Prostate gland (tissue), 2 donors: ENCODE results near the gene TNFRSF14.

Source experiments
- CTCF ChIP-seq, 4 experiments: fragments of 200-600 bp in 2 of 4; fragments of 450-650 bp in 2 of 4; sonication (generic) in 2 of 4; IDR thresholded peaks; 1 replicate in 3 of 4; 2 replicates in 1 of 4; pipeline ENCODE4 v1.5.1; 2016 to 2019; ENCODE audit warnings: antibody characterized with exemption in 4 of 4, mild to moderate bottlenecking in 2 of 4, moderate library complexity in 2 of 4
- POLR2A ChIP-seq: fragments of 450-650 bp; IDR thresholded peaks from one replicate; pipeline ENCODE4 v1.6.1; 2016; ENCODE audit warnings: antibody characterized with exemption, mild to moderate bottlenecking

DNA sequence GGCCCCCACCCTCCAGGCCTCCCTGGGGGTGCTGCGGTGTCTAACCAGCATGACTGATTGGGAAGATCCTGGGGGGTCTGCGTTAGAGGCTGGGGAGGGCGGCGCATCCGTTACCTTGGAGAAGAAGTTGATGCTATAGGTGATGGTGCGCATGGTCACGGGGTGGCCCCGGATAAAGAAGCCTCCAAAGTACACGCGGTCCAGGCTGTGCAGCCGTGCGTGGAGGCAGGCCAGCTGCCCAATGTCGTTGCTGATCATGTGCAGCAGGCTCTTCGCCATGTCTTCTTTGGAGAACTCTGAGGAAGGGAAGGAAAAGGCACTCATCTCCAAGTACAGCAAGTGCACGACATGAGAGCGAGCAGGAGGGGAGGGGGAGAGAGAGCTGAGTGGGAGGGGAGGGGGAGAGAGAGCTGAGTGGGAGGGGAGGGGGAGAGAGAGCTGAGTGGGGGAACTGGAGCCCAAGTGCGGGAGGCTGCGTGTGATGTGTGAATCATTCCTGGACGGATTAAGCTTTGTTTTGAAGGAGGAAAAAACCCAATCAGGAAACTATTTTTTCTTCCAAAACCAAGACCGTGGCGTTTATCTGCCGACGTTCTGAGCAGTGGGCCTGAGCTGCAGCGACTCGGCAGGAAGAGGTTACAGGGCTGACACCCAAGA lies 37.0 kb upstream of the TNFRSF14 start:
- TF ChIP-seq POLR2A (no peak), CTCF (IDR thresholded peaks at IDR 0.05) (no peak)
